Thymus (tissue), 11 donors: ENCODE results near the gene PLCB1. TPM values are rescaled to one million over a fixed set of nuclear protein-coding genes. Genes with fewer than 3 reads are reported as not detected.

Source experiments
- DNase-seq, 9 donors: peaks; one replicate each; pipeline ENCODE4 v3.0.0-alpha.2; 2013; ENCODE audit warnings: low spot score in 9 of 9, low read depth in 6 of 9, missing footprints in 1 of 9
- H3K27ac ChIP-seq, 2 donors: one replicate each; pipeline ENCODE4 v1.5.1; 2013; ENCODE audit warnings: control low read depth in 1 of 2, low read depth in 1 of 2, low read length in 1 of 2, mild to moderate bottlenecking in 1 of 2, moderate library complexity in 1 of 2
- H3K27me3 ChIP-seq, 2 donors: one replicate each; pipeline ENCODE4 v1.5.1; 2013; ENCODE audit warnings: low read length in 1 of 2; ENCODE audit not compliant: control insufficient read depth in 2 of 2, insufficient read depth in 1 of 2
- H3K36me3 ChIP-seq, 2 donors: one replicate each; pipeline ENCODE4 v1.5.1; 2013; ENCODE audit warnings: low read length in 1 of 2, mild to moderate bottlenecking in 1 of 2, moderate library complexity in 1 of 2; ENCODE audit not compliant: control insufficient read depth in 2 of 2, insufficient read depth in 2 of 2
- H3K4me1 ChIP-seq, 2 donors: one replicate each; pipeline ENCODE4 v1.5.1; 2013; ENCODE audit warnings: low read length in 2 of 2; ENCODE audit not compliant: control insufficient read depth in 2 of 2, insufficient read depth in 2 of 2
- H3K4me3 ChIP-seq, 2 donors: one replicate each; pipeline ENCODE4 v1.5.1; 2013; ENCODE audit warnings: low read length in 2 of 2, control low read depth in 1 of 2, mild to moderate bottlenecking in 1 of 2
- H3K9me3 ChIP-seq, 2 donors: one replicate each; pipeline ENCODE4 v1.5.1; 2013; ENCODE audit warnings: low read length in 1 of 2, mild to moderate bottlenecking in 1 of 2; ENCODE audit not compliant: control insufficient read depth in 2 of 2, insufficient read depth in 1 of 2
- WGBS: extraction: QIAGEN DNeasy Blood & Tissue Kit; methylation state at CpG from one replicate; pipeline ENCODE4 v1.1.7; 2013; 5-methylcytosine and 5-hydroxymethylcytosine counted together
- polyA plus RNA-seq: library from polyadenylated mRNA; stranded (reverse); fragments of 200-250 nt; gene quantifications from one replicate; pipeline ENCODE4 v1.2.3, GENCODE V29; 2013
- total RNA-seq: library from RNA; stranded (reverse); fragments of 120-200 nt; gene quantifications from one replicate; pipeline ENCODE4 v1.2.4, GENCODE V29; 2013
- donor health status: healthy.

The PLCB1 gene
- total and polyA plus RNA-seq, 2 donors, result 4.1 to 4.7 TPM

DNA sequence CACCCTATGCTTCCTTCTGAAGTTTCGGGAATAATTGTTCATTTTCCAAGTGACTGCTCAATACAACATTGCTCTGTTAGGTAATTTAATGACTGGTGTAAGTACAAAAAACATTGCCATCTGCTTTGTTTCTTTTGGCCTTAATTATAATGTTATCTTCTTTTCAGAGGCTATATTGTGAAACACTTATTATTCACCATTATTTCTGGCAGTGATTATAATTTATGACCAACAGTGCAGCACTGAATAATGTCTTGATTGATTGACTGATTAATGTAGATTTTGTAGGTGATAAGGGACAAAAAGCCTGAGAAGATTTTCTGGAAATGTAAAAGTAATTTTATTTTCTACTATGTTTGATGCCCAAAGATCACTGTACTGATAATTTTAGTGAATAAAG lies 377.7 kb downstream of the PLCB1 start:
- Histone ChIP-seq H3K4me3 (no peak overlapping the region), H3K9me3 (no peaks in the 10 kb centered on the region), H3K27me3 (no peaks in the 10 kb centered on the region), H3K27ac (no peak overlapping the region), H3K36me3 (no peaks in the 10 kb centered on the region), H3K4me1 (no peaks in the 10 kb centered on the region)
- no peak for DNase-seq
- 98% methylated on average over 1 of the region's 1 CpG for WGBS

DNA sequence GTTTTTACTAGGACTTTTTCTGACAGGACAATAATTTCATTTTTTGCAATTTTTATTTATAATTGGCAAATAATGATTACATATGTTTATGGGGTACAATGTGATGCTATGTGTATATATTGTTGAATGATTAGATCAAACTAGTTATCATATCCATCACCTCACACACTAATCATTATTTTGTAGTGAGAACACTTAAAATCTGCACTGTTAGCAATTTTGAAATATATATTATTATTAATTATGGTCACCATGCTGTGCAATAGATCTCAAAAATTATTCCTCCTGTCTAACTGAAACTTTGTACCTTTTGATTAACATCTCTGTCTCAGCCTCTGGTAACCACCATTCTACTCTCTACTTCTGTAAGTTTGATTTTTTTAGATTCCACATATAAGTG lies 378.7 kb downstream of the PLCB1 start:
- H3K4me1 ChIP-seq, result no peaks in the 10 kb centered on the region
- no peaks in the 10 kb centered on the region for H3K9me3 ChIP-seq
- no peaks in the 10 kb centered on the region for H3K36me3 ChIP-seq
- DNase-seq, result no peak
- H3K4me3 ChIP-seq, result no peak overlapping the region
- no peaks in the 10 kb centered on the region for H3K27me3 ChIP-seq
- no peak overlapping the region for H3K27ac ChIP-seq

DNA sequence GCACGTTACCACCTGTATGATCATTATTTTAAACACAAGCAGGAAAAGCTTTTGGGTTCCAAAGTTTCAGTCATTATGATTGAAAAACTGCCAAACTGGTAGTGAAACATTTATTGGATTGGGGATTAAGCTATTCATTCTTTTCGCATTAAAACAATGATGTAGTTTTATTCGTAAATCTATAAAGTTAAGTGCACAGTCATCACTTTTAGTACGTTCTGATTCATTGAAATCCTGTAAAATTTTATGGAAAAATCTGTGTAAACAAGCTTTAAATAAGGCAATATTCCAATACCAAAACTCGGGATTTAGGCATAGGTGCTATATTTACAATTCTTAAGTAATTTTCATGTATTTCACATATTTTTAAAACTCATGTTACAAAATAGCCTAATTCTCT lies 379.9 kb downstream of the PLCB1 start:
- Histone ChIP-seq H3K36me3 (no peaks in the 10 kb centered on the region), H3K4me3 (no peak overlapping the region), H3K9me3 (no peaks in the 10 kb centered on the region), H3K27ac (no peak overlapping the region), H3K27me3 (no peaks in the 10 kb centered on the region), H3K4me1 (no peaks in the 10 kb centered on the region)
- no peak for DNase-seq
- WGBS, result 95% methylated on average over 5 of the region's 5 CpGs

DNA sequence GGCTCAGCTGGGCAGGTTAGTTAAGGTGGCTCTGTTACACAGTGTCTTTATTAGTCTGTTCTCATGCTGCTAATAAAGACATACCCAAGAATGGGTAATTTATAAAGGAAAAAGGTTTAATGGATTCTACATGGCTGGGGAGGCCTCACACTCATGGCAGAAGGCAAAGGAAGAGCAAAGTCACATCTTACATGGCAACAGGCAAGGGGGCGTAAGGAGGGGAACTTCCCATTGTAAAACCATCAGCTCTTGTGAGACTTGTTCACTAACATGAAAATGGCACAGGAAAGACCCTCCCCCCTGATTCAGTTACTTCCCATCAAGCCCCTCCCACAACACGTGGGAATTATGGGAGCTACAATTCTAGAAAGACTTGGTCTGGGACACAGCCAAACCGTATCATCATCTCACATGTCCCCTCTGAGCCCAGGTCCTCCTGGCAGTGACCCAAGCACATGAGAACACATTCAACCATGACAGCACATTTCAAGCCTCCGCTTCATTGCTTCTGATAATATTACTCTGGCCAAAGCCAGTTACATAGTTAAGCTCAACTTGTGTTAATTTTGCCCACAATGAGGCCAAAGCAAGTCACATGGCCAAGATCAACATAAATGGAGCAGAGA lies 383.9 kb downstream of the PLCB1 start:
- DNase-seq, result no peak
- no peaks in the 10 kb centered on the region for H3K36me3 ChIP-seq
- 93% methylated on average over 4 of the region's 4 CpGs for WGBS

DNA sequence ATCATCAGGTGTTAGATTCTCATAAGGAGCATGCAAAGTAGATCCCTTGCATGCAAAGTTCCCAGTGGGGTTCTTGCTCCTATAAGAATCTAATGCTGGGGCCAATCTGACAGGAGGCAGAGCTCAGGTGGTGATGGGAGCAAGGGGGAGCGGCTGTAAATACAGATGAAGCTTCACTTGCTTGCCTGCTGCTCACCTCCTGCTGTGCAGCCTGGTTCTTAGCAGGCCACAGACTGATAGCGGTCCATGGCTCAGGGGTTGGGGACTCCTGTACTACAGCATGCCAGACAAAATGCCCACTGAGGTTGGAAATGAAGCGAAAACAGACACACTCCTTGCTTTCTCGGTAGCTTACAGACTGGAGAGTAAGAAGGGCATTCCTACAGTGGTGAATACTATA lies 386.8 kb downstream of the PLCB1 start:
- no peak overlapping the region for H3K27ac ChIP-seq

More for the DNA sequence above, 383.9 kb downstream of the PLCB1 start:
- Histone ChIP-seq H3K27ac (no peak overlapping the region), H3K4me3 (no peak overlapping the region), H3K9me3 (no peaks in the 10 kb centered on the region), H3K4me1 (peaks cover 0 to 3% of the 10 kb centered on the region in 2 donors), H3K27me3 (no peaks in the 10 kb centered on the region)

DNA sequence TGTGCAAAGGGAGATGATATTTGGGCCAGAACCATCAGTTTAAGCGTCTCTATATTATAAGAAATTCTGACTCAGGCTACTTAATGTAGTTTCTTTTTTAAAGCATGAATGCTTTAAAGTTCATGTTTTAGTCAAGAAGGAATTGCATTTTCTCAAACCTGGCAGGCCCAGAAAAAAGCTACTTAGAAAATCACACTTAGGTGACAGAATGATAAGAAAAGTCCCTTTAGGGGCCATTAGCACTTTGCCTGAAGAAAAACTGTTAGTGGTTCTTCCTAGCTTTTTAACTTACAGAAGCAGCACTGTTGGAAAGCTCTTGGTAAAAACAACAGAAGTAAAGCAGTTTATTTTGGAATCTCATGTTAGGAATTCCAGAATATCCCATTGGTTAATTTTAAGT lies 387.8 kb downstream of the PLCB1 start:
- WGBS, result 97% methylated on average over 1 of the region's 1 CpG
- no peaks in the 10 kb centered on the region for H3K9me3 ChIP-seq
- H3K4me1 ChIP-seq, result peaks cover 0 to 3% of the 10 kb centered on the region in 2 donors
- no peak overlapping the region for H3K27ac ChIP-seq
- H3K36me3 ChIP-seq, result no peaks in the 10 kb centered on the region
- DNase-seq, result no peak
- no peak overlapping the region for H3K4me3 ChIP-seq
- H3K27me3 ChIP-seq, result no peaks in the 10 kb centered on the region

More for the DNA sequence above, 386.8 kb downstream of the PLCB1 start:
- Histone ChIP-seq H3K27me3 (no peaks in the 10 kb centered on the region), H3K9me3 (no peaks in the 10 kb centered on the region), H3K4me1 (peaks cover 0 to 3% of the 10 kb centered on the region in 2 donors), H3K36me3 (no peaks in the 10 kb centered on the region), H3K4me3 (no peak overlapping the region)
- no peak for DNase-seq
- WGBS, result 92% methylated on average over 4 of the region's 4 CpGs

DNA sequence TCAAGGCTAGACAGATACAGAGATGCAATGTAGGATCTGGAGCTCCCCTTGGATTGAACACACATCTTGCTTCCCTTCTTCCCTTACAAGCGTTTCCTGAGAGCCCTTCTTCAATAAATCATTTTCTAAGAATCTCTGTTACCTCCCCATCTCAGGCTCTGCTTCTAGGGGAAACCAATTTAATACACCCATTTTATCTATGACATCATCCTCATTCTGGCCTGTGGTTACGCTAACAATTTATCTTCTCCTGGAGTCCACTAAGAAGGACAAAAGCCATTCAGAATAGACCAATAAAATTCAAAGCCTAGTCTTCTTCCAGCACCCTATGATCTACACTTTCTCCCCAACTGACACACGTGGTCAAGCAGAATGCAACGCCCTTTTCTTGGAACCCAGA lies 390.1 kb downstream of the PLCB1 start:
- Histone ChIP-seq H3K27ac (no peak overlapping the region), H3K4me3 (no peak overlapping the region), H3K9me3 (no peaks in the 10 kb centered on the region), H3K27me3 (no peaks in the 10 kb centered on the region), H3K36me3 (no peaks in the 10 kb centered on the region), H3K4me1 (peaks cover 0 to 3% of the 10 kb centered on the region in 2 donors)
- no peak for DNase-seq
- WGBS, result 97% methylated on average over 4 of the region's 4 CpGs

DNA sequence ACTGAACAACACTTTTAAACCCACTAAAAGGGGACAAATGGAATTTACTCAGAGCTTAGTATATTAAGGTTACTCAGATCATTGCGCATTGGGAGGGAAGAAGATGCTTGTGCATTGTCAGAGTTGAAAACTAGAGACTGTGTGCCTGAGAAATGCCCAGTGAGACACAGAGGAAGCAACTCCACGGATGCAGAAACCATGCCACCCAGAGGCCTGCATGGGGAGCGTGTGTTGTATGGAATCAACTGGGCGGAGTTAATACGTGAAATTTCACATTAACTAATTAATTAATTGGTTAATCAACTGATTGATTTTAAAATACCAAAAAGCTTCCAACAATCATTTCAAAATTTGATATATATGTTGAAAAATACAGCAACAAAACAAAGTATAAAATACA lies 391.6 kb downstream of the PLCB1 start:
- Histone ChIP-seq H3K9me3 (no peaks in the 10 kb centered on the region), H3K36me3 (no peaks in the 10 kb centered on the region), H3K4me3 (no peak overlapping the region), H3K27ac (no peak overlapping the region), H3K27me3 (no peaks in the 10 kb centered on the region), H3K4me1 (peaks cover 0 to 3% of the 10 kb centered on the region in 2 donors)
- no peak for DNase-seq
- WGBS, result 82% methylated on average over 5 of the region's 5 CpGs

DNA sequence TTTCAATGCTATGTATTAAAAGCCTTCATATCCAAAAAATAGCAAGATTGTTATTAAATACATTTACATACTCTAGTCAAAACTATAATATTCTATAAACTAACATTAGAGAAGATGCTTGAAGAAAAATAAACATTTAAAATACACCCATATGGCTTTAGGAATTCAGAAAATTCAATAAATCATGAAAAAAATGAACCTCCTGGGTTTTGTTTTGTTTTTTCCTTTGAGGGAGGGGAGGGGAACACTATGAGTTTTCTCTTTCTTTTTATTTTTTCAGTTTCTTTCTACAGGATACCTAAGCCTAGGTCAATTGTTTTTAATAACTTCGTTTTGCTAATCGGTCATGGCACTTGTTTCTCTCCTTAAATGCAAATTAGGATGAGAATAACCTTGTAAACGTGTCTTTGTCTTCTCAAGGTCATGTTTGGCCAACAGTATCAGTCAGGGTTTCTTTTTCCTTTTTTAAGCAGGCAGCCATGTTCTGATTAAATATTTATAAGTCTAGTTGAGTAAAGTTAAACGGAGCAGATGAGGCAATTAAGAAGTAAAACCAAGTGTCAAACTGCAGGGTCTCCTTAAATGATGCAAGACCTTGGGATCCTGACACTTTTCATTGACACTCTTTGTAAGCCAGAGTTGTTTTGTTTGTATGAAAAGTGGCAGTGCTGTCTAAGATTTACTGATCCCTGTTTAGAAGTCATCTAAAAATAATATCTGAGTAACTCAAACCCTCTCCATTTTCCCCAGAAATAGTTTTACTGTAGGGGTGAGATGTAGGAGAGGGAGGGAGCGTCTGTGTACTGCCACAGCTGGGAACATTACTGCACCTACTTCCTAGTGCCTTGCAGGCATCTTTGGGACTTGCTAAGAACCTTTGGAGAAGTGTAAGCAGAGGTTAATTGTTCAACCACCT lies 392.3 kb downstream of the PLCB1 start:
- Histone ChIP-seq H3K27me3 (no peaks in the 10 kb centered on the region), H3K4me1 (no peaks in the 10 kb centered on the region), H3K27ac (no peak overlapping the region), H3K9me3 (no peaks in the 10 kb centered on the region), H3K4me3 (no peak overlapping the region), H3K36me3 (no peaks in the 10 kb centered on the region)
- 92% methylated on average over 5 of the region's 5 CpGs for WGBS
- no peak for DNase-seq
